Endodermal cell (in vitro differentiated cells): ENCODE results near the gene ERBIN. TPM values are rescaled to one million over a fixed set of nuclear protein-coding genes. Genes with fewer than 3 reads are reported as not detected.

Experiments used
- DNase-seq: peaks from one replicate; pipeline ENCODE4 v3.0.0-alpha.2; 2017
- H3K27ac ChIP-seq: 2 replicates; pipeline ENCODE4 v1.5.1; 2013; ENCODE audit warnings: mild to moderate bottlenecking, low read depth, low read length, moderate library complexity
- H3K27me3 ChIP-seq: 2 replicates; pipeline ENCODE4 v1.6.1; 2013; ENCODE audit warnings: mild to moderate bottlenecking, low read length, moderate library complexity; ENCODE audit not compliant: insufficient read depth, control insufficient read depth, poor library complexity, severe bottlenecking
- H3K36me3 ChIP-seq: 2 replicates; pipeline ENCODE4 v1.7.0; 2013; ENCODE audit warnings: mild to moderate bottlenecking, low read length, moderate library complexity; ENCODE audit not compliant: control insufficient read depth, insufficient read depth
- H3K4me1 ChIP-seq: one replicate; pipeline ENCODE4 v1.7.0; 2013; ENCODE audit warnings: low read length; ENCODE audit not compliant: control insufficient read depth, insufficient read depth
- H3K4me3 ChIP-seq: 2 replicates; pipeline ENCODE4 v1.5.1; 2013; ENCODE audit warnings: mild to moderate bottlenecking, low read length, moderate library complexity
- H3K9ac ChIP-seq: 2 replicates; pipeline ENCODE4 v1.6.1; 2013; ENCODE audit warnings: mild to moderate bottlenecking, low read length, moderate library complexity; ENCODE audit not compliant: poor library complexity, severe bottlenecking; ENCODE audit errors: extremely low read depth
- H3K9me3 ChIP-seq: 2 replicates; pipeline ENCODE4 v1.6.1; 2013; ENCODE audit warnings: mild to moderate bottlenecking, low read length, moderate library complexity; ENCODE audit not compliant: control insufficient read depth
- H3K27ac Mint-ChIP-seq: 2 replicates; pipeline ENCODE4 v1.8.0; 2020; ENCODE audit warnings: mixed read lengths
- H3K27me3 Mint-ChIP-seq: 2 replicates; pipeline ENCODE4 v1.8.0; 2021; ENCODE audit warnings: mild to moderate bottlenecking, mixed read lengths; ENCODE audit not compliant: insufficient read depth
- H3K36me3 Mint-ChIP-seq: 2 replicates; pipeline ENCODE4 v1.8.0; 2020; ENCODE audit warnings: low read depth, mixed read lengths
- H3K4me1 Mint-ChIP-seq: 2 replicates; pipeline ENCODE4 v1.8.0; 2020; ENCODE audit warnings: mixed read lengths
- H3K4me3 Mint-ChIP-seq: 2 replicates; pipeline ENCODE4 v1.8.0; 2020; ENCODE audit warnings: mild to moderate bottlenecking, moderate library complexity, mixed read lengths
- H3K9me3 Mint-ChIP-seq: 2 replicates; pipeline ENCODE4 v1.8.0; 2020; ENCODE audit warnings: mild to moderate bottlenecking, mixed read lengths
- CTCF ChIP-seq: fragments of 200-600 bp; sonication (generic); conservative IDR thresholded peaks from 2 replicates; pipeline ENCODE4 v1.5.0; 2021; ENCODE audit warnings: antibody characterized with exemption, mild to moderate bottlenecking
- WGBS, 2 experiments: methylation state at CpG; one replicate each; pipeline versions ENCODE4 v1.1.5 to v1.1.7; 2013; ENCODE audit warnings: missing lambda C conversion rate in 2 of 2, mixed read lengths in 1 of 2; ENCODE audit not compliant: insufficient coverage in 1 of 2, insufficient read length in 1 of 2; 5-methylcytosine and 5-hydroxymethylcytosine counted together
- total RNA-seq, 2 donors: library from RNA; stranded (reverse); fragmentation: NEBNext Ultra II Directional in 1 of 2; extraction: Animal tissue kit (Norgen Biotek cat#: 25700) in 1 of 2; gene quantifications; 2 replicates in 1 of 2; 3 replicates in 1 of 2; pipeline ENCODE4 v1.2.1, GENCODE V29; 2021

The ERBIN gene
- total RNA-seq, 2 donors from 2014 or later: 51.8 to 54.4 TPM

- 93 to 94% methylated on average over 2 to 4 of the region's 4 CpGs for WGBS, 2 experiments
- H3K9me3 Mint-ChIP-seq: no peaks in the 10 kb centered on the region
- Histone ChIP-seq H3K36me3 (no peaks in the 10 kb centered on the region), H3K4me3 (no peak overlapping the region), H3K27ac (no peak overlapping the region), H3K9me3 (no peaks in the 10 kb centered on the region), H3K27me3 (no peaks in the 10 kb centered on the region), H3K9ac (no peak overlapping the region), H3K4me1 (no peaks in the 10 kb centered on the region)
- H3K36me3 Mint-ChIP-seq: no peaks in the 10 kb centered on the region
- DNase-seq: no peak
- no peak overlapping the region for H3K4me3 Mint-ChIP-seq
- no peaks in the 10 kb centered on the region for H3K27me3 Mint-ChIP-seq
- H3K4me1 Mint-ChIP-seq: no peaks in the 10 kb centered on the region
- H3K27ac Mint-ChIP-seq: no peak overlapping the region
- TF ChIP-seq CTCF: no peak
Measured at GRCh38 chr5:65902104-65902503, 24.3 kb upstream of the ERBIN start.

- no peak for DNase-seq
- no peak for TF ChIP-seq CTCF
- Mint-ChIP-seq H3K4me3 (no peak overlapping the region), H3K27me3 (no peaks in the 10 kb centered on the region), H3K36me3 (no peaks in the 10 kb centered on the region), H3K4me1 (no peaks in the 10 kb centered on the region), H3K9me3 (no peaks in the 10 kb centered on the region), H3K27ac (no peak overlapping the region)
- H3K4me1 ChIP-seq: no peaks in the 10 kb centered on the region
- H3K36me3 ChIP-seq: no peaks in the 10 kb centered on the region
- H3K4me3 ChIP-seq: no peak overlapping the region
- no peak overlapping the region for H3K27ac ChIP-seq
- no peaks in the 10 kb centered on the region for H3K9me3 ChIP-seq
- H3K9ac ChIP-seq: no peak overlapping the region
- no peaks in the 10 kb centered on the region for H3K27me3 ChIP-seq
- 87 to 88% methylated on average over 1 of the region's 1 CpG for WGBS, 2 experiments
Measured at GRCh38 chr5:65903581-65903980, 22.8 kb upstream of the ERBIN start.

- no peak overlapping the region for H3K9ac ChIP-seq
- H3K27ac Mint-ChIP-seq: no peak overlapping the region
- H3K27me3 Mint-ChIP-seq: no peaks in the 10 kb centered on the region
- no peak for TF ChIP-seq CTCF
- H3K4me3 ChIP-seq: no peak overlapping the region
- no peak for DNase-seq
- no peak overlapping the region for H3K27ac ChIP-seq
- H3K4me1 ChIP-seq: no peaks in the 10 kb centered on the region
- H3K36me3 Mint-ChIP-seq: no peaks in the 10 kb centered on the region
- no peaks in the 10 kb centered on the region for H3K36me3 ChIP-seq
- no peaks in the 10 kb centered on the region for H3K9me3 ChIP-seq
- H3K4me1 Mint-ChIP-seq: no peaks in the 10 kb centered on the region
- no peak overlapping the region for H3K4me3 Mint-ChIP-seq
- no peaks in the 10 kb centered on the region for H3K9me3 Mint-ChIP-seq
- no peaks in the 10 kb centered on the region for H3K27me3 ChIP-seq
Measured at GRCh38 chr5:65906256-65906655, 20.1 kb upstream of the ERBIN start.
